Ovary (tissue), 3 donors: ENCODE data around the gene CYB5B.

ENCODE experiments used
- CTCF ChIP-seq, 3 donors: fragments of 450-650 bp in 2 of 3; fragments of 200-600 bp in 1 of 3; IDR thresholded peaks; one replicate each; pipeline versions ENCODE4 v1.5.1 to v1.8.0; 2016 to 2022; ENCODE audit warnings: antibody characterized with exemption in 3 of 3, mild to moderate bottlenecking in 1 of 3
- EP300 ChIP-seq: sonication (generic); formaldehyde crosslinking; IDR thresholded peaks from one replicate; pipeline ENCODE4 v1.6.1; 2017; ENCODE audit warnings: antibody characterized with exemption
- POLR2A ChIP-seq: fragments of 450-650 bp; IDR thresholded peaks from one replicate; pipeline ENCODE4 v1.6.1; 2017; ENCODE audit warnings: antibody characterized with exemption, mild to moderate bottlenecking, moderate library complexity
- donor health status: DM: no; HTN: no; CAD: no.

- no peak for TF ChIP-seq EP300
- no peak for TF ChIP-seq CTCF (IDR thresholded peaks at IDR 0.05)
- TF ChIP-seq POLR2A = no peak
Observed at GRCh38 chr16:69378036-69378435, 46.4 kb upstream of the CYB5B start.
